ENCODE measurements around the gene LRP2.

- TF ChIP-seq CTCF (IDR thresholded peaks at IDR 0.05) (no peak), ZFX (IDR thresholded peaks at IDR 0.05; ENCODE audit: borderline replicate concordance) (no peak)
These were observed 225.3 kb downstream of the LRP2 start for GRCh38 chr2:169136885-169137534.

All from 22Rv1 (cell line).